ENCODE results near the gene CENPV.
"Not testable (repeated sequence)": the region's sequence is repeated elsewhere in the genome, so short reads cannot be mapped to it uniquely, and the experiment has no call there.

Gene CENPV

DNA sequence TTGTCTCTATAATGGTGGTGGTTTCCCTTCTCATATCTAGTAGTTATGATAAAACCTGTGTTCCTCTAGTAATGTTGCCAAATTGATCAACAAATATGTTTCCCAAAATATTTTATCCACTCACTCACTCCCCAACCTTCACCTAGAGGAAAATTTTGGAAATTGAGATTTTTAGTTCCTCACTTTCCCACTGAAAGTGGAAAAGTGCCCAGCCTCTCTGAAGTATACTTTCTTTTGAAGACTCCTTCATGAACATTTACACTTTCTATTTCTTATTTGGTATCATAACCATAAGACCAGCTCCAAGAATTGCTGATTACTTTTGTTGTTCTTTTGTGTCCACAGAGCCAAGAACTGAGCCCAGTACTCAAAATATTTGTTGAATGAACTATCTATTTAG is 5.1 kb upstream of the CENPV start:
- DNase-seq = no peak

DNA sequence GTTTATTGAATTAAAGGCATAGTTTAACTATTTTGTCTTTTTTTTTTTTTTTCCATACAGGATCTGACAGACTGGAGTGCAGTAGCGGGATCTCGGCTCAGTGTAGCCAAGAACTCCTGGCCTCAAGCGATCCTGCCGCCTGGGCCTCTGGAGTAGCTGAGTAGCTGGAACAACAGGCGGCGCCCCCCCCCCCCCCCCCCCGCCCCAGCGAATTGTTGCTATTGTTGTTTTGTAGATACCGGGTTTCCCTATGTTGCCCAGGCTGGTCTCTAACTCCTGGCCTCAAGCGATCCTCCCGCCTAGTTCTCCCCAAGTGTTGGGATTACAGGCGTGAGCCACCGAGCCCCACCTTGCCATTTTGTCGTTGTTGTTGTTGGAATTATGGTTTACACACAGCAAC is 1.3 kb upstream of the CENPV start:
- DNase-seq = no peak

DNA sequence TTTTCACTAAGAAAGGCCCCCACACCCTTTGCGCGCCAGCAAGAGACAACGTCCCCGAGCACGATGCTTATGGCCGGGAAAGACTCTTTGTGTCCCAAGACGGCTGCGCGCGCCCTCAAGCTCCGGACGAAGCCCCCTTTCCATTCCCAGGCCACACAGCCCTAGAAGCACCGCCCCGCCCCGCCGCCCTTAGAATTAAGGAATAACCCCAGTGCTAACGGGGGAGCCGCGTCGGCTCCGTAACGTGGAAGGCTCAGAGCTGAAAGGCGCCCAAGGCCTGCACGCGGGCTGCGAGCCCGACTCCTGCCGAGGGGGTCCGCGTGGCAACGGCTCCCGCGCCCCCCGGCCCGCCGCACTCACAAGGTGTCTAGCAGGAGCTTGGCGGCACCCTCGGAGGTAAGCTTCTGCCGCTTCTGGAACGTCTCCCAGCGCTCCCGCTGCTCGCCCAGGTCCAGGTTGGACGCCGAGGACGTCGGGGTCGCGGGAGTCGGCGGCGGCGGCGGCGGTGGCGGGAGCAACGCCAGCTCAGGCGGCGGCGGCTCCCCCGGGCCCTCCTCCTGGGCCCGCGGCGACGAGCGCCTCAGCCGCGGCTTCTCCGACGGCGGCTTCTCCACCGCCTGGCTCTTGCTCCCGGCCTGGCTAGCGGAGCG is 477 bp downstream of the CENPV start:
- no peak for DNase-seq

DNA sequence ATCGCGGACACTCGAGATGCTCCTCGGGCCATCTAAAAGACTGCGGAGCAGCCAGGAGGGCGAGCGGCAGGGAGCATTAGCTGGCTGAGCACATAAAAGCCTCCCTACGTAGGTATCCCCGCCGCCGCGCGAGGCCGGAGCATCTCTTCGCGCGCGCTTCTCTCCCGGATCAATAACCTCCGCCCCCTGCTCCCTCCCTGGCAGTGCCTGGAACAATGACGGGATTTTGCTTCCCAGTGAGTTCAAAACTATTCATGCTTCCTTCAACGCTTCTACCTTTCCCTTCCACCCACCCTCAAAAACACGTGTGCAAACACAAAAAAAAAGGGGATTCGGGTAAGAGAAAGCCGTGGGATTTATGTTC is 984 bp downstream of the CENPV start:
- no peak for DNase-seq

DNA sequence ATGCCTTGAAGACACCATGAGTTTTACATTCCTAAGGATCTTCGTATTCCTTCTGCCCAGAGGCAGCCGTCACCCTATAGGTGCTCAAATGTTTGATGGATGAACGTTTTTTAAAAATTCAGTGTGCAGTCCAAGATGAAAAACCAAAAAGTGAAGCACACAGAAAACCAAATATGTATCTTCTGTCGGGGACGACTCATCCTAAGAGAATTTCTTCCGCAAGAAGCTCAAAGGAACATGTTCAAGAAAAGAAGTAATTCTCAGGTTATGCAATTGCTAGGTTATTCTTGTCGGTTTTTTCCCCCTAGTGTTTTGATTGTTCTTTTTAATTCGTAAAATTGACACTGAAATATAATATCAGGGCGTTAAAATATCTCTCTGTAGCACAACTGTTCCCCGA is 1.4 kb downstream of the CENPV start:
- DNase-seq = no peak

DNA sequence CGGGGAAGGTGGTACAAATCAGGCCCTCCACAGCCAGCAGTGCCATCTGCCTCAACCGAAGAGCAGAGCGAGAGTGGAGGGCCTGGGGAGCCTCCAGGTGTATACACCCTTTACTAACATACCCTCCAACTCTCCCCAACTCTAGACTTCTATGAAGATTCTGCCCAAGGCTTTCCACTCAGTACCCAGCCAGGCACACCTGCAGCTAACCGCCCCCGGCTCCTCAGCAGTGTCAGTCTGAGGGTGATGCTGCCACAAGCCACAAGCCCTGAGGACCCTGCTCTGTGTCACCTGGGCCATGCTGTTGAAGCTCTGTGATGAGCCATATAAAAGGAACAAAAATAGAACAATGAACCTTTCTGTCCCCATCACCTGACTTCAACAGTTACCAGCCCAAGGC is 3.8 kb downstream of the CENPV start:
- no peak for DNase-seq

DNA sequence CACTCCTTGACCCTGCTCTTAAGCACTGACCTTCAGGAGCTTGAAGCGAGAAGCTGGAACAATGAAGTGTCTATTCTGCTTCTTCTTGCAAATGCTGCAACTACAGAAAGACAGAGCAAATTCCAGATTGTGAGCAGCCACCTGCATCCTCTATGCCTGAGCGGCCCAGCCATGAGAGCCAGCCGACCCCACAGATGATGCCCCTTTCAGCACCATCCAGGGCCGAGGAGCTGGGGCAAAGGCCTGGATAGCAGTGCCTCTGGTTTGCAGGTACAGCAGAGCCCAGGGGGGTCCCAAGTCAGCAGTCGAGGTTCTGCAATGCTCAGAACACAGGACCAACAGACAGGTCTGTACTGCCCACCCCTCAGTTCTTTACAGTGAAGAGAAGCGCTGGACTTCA is 4.7 kb downstream of the CENPV start:
- DNase-seq = no peak

DNA sequence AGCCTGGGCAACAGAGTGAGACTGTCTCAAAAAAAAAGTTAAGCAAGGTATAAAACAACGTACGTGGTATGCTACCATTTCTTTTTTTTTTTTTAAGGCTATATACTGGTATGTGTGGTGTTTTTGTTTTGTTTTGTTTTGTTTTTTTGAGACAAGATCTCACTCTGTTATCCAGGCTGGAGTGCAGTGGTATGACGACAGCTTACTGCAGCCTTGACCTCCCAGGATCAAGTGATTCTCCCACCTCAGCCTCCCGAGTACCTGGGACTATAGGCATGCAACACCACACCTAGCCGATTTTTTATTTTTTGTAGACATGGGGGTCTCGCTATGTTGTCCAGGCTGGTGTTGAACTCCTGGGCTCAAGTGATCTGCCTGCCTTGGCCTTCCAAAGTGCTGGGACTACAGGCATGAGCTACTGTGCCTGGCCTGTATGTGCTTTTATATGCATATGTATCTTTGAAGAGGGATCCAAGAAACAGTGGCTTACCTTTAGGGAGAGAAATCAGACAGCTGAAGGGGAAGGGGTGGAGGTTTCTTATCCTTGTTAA is 6.5 kb downstream of the CENPV start:
- DNase-seq = no peak

DNA sequence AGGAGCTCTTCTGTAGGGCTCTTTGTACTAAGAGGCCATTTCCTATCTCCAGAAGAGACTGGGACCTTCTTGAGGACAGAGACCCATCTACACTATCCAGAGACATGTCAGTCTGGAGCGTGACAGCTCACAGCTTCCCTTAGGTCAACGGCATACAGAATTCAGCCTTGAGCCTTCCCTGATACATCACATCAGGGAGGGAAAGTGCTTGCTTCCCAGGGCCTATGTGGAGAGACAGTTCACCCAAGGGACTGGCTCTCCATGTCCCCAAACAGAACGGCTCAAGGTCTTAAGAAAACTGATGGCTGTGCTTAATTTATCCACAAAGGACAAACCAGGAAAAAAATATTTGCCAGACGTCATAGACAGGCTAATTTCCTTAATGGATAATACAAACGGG is 7.7 kb downstream of the CENPV start:
- no peak for DNase-seq

DNA sequence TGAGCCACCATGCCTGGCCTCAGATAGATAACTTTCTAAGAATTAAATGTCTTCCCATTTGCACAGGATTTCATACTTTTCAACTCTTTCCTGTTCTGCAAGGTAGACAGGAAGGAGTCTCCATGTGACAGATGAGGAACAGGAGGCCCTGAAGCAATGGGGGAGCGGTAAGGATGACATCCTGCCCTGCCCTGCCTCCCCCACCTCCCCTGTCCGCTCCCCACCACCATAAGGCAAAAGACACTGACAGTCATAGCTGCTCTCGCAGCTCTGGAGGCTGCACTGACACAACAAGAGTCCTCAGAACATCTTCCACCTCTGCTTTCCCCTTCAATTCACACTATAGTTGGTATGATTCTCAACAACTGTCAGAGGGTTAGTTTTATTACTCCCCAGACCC is 9.7 kb downstream of the CENPV start:
- no peak for DNase-seq

DNA sequence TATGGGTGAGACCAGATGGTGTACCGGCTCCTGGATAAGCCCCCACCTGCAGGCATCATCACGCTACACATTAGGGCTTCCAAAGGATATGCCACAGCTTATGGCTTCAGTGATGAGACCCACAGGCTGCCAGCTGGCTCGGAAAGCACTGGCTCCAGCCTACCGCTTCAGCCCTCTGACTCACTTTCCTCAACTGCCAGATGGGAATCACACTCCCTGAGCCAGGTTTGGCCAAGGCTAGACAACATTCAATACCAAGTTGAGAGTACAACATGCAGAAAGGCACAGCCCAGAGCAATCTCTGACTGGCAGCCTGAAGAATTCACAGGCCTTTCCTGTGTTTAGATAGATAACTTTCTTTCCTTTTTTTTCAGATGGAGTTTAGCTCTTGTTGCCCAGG is 10.3 kb downstream of the CENPV start:
- no peak for DNase-seq

DNA sequence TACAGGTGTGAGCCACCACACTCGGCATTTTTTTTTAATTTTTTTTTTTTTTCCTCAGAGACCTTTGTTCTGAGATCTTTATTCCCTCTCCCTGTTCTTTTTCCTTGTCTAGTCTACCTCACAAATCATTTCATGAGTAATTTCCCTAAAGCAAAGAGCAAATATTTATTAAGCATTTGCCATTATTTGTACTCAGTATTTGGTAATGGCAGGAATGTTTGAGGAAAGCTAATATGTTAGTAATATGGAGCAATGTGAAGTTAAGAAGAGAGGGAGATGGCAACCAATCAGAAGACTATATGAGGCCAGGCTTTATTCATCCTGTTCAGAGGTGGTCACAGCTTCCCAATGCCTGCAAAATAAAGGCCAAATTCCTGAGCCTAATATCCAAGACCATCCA is 13.3 kb downstream of the CENPV start:
- DNase-seq = no peak

DNA sequence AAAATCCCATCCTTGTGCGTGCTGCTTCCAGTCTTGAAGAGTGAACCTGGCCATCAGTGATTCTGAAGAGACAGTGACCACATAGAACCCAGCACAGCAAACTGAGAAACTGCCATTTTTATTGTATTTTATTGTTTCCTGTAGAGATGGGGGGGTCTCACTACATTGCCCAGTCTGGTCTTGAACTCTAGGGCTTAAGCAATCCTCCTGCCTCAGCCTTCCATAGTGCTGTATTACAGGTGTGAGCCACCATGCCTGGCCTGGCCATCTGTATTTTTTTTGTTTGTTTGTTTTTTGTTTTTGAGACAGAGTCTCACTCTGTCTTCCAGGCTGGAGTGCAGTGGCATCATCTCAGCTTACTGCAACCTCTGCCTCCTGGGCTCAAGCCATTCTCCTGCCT is 13.9 kb downstream of the CENPV start:
- no peak for DNase-seq

DNA sequence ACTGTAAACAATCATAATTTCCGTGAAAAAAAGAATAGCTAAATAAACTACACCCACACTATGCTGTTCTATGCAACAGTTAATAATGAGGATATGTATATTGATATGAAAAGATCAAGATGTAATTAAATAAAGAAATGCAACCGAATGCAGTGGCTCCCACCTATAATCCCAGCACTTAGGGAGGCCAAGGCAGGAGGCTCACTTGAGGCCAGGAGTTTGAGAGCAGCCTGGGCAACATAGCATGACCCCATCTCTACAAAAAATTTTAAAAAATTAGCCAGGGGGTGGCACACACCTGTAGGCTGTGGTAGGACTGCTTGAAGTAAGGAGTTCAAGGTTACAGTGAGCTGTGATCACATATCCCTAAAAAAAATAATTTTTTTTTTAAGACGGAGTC is 14.9 kb downstream of the CENPV start:
- no peak for DNase-seq

DNA sequence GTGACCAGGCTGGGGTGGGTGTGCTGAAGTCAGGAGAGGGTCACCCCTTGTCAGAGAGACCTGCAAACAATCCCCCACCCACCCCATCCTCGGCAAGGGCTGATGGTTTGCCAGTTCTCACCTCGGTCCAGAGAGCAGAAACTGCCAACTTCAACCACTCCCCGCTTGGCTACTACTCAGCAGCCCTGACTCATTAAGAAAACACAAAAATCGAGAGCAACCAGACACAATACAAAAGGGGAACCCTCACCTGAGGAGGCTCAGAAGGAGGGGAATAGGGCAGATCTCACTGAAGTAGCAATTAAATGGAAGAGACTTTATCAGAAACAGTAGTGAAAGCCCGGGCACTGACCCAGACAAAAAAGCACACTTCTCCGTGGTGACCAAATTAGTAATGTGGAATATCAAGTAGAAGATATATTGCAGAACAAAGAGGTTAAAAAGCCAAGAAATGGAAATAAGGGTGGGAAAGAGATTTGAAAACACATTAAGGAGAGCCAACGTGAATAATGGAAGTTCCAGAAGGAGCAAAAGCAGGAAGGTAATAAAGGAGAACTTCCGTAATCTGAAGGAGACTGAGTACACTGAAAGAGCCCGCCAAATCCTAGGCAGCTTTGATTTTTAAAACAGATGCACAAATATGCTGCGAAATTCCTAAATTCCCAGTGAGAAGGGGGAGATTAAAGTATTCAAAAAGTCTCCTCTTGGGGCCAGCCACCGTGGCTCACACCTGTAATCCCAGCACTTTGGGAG is 23.6 kb downstream of the CENPV start:
- DNase-seq = no peak

DNA sequence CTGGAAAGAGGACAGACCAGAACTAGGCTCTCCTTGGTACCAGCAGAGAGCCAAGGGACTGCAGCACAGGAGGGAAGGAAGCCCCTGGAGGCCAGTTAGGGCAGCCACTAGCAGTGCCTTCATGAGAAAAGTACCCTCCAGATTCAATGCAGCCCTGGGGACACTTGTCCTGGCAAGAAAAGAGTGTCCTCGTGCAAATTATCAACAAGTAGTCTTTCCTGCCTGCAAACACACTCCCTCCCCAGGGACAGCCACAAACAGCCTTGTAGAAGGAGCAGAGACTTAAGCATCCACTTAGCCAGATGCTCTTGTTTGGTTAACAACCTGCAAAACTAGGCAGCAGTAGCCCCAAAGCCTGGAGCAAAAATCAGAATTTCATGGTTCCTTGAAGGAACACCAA is 24.3 kb downstream of the CENPV start:
- no peak for DNase-seq

DNA sequence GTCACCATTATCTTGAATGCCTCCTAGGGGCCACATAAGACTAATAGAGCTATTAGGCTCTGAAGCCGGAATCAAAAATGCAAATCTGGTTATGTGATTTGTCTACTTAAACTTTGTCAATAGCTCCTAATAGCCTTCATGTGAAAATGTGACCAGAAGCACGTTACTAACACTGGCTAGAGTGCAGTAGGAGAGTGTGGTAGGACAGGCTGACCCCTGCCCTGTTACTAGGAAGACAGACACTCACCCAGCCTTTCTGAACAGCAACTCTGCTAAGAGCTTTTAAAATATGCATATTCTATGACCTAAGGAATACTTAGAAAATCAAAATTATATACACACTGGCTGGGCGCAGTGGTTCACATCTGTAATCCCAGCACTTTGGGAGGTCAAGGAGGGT is 26.3 kb downstream of the CENPV start:
- DNase-seq = no peak

DNA sequence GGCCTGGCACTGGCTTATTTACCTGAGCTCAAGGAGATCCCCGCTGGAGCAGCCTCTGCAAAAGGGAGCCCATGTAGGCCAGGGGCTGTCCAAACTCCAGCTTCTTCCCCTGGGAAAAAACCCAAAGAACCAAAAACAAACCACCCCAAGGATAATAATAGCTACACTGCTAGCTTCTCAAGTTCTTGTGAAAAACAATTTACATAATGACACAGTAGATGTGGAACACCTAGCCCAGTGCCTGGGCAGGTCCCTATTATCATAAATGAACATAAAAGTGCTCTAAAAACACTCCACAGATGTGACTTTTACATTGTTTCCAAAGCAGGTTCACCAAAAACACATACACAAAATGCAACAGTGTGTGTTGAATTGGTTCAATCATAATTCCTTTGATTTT is 27.3 kb downstream of the CENPV start:
- no peak for DNase-seq

DNA sequence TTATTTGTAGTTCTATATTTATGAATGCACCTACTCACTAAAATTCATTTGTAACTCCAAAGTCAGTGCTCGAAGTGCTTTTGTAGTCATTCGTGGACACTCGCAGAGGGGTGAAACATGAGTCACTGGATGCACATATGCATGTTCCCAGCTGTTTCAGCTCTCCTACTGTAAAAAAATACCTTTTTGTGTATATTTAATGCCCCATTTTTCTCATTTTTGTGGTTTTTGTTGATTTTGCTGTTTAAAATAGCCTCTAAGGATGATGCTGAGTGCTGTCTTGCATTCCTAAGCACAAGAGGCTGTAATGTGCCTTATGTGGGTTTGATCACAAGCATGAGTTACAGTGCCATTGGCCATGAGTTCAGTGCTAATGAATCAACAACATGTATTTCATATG is 30.6 kb downstream of the CENPV start:
- DNase-seq = no peak

DNA sequence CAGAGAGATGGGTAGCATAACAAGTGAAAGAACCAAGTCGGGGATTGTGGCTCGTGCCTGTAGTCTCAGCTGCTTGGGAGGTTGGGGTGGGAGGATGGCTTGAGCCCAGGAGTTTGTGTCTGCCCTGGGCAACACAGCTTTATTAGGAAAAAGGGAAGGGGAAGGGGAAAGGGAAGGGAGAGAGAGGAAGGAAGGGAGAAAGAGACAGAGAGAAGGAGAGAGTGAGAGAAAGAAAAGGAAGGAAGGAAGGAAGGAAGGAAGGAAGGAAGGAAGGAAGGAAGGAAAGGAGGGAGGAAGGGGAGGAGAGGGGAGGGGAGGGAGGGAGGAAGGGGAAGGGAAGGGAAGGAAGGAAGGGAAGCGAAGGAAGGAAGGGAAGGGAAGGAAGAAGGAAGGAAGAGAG is 33.3 kb downstream of the CENPV start:
- no peak for DNase-seq

DNA sequence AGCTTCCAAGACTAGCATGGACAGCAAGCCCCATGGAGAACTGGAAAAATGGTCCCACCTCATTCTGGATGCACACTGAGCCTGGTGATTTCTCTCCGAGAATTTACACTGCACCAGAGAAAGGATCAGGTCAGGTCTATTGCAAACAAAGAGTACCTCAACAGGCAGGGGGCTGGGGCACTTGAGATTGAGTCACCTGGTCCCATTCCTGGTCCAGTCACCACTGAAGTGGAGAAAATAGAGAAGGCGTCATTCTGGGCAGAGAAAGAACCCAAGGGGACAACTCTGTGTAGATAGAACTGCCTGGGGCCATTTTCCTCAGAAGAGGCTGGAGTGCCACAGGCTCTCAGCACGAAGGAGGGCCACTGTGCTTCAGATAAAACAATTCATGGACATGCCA is 38.4 kb downstream of the CENPV start:
- DNase-seq = no peak

DNA sequence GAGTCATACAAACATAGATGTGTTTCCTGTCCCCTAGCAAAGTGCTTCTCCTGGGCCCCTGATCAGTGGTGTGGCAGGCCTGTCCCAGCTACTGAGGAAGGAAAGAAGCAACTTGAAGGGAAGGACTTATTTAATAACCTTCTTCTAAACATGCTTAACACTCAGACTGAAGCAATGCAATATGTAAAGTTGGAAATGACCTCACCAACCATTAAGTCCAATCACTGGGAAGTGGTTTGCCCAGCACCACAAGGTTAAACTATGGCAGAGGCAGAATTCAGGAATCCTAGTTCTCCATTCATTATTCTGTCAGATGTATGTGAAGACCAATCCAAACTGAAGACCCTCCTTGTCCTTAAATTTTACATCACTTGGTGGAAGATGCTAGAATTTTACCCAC is 39.1 kb downstream of the CENPV start:
- no peak for DNase-seq

DNA sequence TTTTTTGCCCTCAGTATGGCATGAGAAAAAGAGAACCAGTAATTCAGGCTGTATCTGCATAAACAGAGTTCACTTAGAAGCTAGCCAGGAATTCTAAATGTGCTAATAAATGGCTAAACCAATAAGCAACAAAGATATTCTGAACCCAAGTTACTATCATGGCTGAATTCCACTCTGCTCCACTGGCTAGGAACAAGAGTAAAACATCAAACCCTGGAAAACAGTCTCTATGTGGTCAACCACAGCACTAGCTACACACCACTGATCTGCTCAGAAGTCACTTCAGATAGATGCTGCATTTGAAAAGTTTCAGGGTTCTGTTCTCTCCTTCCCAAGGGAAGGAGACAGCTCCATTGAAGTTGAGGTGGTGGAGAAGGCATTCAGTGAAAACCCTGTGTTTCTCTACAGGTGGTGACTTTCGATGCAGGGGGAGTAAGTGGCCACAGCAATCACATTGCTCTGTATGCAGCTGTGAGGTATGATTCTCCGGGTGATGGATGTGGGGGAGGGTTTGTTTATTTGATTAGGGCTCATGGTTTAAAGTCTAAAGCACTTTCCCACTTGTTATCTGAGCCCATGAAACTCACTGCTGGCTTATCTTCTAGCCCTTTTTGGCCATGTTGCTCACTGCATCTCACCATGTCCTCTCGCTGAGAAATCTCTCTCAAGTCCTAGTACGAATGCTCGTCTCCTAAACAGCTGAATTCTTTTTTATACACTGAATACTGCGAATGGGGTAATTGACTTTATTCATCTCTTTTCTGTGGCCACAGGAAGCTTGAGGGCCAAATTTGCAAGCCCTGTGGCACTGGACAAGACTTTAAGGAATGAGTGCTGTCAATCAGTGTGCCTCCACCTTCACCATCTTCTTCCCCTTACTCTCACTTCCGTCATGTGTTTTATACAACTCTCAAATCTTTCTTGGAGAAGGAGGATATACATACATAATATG is 39.9 kb downstream of the CENPV start:
- DNase-seq = no peak

DNA sequence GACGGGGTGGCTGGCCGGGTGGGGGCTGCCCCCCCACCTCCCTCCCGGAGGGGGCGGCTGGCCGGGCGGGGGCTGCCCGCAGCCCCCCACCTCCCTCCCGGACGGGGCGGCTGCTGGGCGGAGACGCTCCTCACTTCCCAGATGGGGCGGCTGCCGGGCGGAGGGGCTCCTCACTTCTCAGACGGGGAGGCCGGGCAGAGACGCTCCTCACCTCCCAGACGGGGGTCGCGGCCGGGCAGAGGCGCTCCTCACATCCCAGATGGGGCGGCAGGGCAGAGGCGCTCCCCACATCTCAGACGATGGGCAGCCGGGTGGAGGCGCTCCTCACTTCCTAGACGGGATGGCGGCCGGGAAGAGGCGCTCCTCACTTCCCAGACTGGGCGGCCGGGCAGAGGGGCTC is 41.2 kb downstream of the CENPV start:
- not testable (repeated sequence) for DNase-seq
